Suppressor macrophage treated with lipopolysaccharide for 4 hours (primary cell): ENCODE data around the gene GHR.

Experiments used
- DNase-seq: peaks from one replicate; pipeline ENCODE4 v3.0.0-alpha.2; 2020

Gene GHR

DNA sequence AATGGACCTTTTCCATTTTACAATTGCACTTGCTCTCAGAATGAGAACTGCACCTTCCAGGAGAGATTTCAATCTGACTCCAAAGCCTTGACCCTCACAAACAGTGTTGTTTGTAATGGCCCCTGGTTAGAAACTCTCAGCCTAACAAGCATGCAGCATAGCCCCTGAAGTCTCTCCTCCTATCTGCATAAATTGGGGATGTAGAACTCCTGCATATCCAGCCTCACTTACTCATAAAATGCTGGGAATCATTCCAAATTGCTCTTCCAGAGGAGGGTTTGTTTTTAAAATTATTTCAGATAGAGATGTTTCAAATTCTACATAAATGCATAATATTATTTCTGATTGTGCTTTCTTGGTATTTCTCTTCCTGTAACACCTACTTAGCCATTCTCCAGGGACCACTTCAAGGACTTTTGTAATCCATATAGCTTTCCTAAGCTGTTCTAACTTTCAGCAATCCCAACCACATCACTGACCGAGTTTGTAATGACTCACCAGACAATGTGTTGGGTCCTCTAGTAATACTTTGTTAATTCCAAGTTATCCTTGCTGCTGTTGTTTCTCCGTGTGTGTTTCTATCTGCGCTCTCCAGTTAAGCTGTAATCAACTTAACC is 189.6 kb downstream of the GHR start:
- no peak for DNase-seq

- DNase-seq = no peak
These were observed 191.3 kb downstream of the GHR start for GRCh38 chr5:42614509-42614908.

- no peak for DNase-seq
These were observed 197.5 kb downstream of the GHR start for GRCh38 chr5:42620579-42621216.

GRCh38 chr5:42621242-42621641 is 198.0 kb downstream of the GHR start:
- no peak for DNase-seq

GRCh38 chr5:42621662-42622061 is 198.4 kb downstream of the GHR start:
- no peak for DNase-seq

- DNase-seq = no peak
These were observed 201.7 kb downstream of the GHR start for GRCh38 chr5:42624912-42625311.

GRCh38 chr5:42626462-42626861 is 203.2 kb downstream of the GHR start:
- DNase-seq = no peak

GRCh38 chr5:42628821-42629220 is 205.6 kb downstream of the GHR start:
- DNase-seq = no peak

GRCh38 chr5:42629284-42629683 is 206.0 kb downstream of the GHR start:
- no peak for DNase-seq

DNA sequence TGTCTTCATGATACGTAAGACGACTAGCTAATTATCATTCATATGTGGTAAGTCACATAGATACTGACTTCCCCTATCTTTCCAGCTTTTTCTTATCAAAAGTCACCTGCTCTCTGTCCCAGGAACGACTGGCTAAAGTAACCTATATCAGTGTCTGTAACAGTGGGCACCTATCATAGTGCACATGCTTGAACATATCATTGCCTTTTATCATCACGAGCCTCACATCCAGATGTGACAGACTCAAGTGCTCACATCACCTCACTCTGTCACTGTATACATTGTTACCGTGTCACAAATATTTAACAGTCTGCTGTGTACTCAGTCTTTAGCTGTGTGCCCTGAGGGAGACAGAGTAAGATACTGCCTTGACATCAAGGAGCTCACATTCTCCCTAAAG is 208.0 kb downstream of the GHR start:
- no peak for DNase-seq

DNA sequence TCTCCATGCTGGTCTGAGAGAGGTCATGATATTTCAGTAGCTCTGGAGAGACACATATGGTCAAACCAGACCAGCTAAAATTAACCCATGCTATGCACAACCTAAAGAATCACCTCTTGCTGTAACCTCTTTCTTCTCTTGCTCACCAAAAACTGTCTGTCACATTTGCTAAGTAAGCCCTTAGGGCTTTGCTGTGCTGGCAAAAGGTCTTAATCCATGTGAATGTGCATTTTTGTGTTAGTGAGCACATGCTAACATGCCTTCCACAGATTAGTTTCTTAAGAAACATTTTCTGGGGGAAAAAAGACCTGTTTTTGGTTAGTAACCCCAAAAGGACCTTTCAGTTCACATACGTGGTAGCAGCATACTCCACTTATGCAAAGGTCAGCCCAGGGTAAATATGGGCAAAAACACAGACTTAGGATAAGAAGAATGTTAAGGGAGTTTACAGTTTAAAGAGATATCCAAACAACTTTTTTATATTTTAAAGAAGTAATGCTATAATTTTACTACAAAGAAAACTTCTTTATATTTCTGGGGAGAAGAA is 209.2 kb downstream of the GHR start:
- DNase-seq = no peak

DNA sequence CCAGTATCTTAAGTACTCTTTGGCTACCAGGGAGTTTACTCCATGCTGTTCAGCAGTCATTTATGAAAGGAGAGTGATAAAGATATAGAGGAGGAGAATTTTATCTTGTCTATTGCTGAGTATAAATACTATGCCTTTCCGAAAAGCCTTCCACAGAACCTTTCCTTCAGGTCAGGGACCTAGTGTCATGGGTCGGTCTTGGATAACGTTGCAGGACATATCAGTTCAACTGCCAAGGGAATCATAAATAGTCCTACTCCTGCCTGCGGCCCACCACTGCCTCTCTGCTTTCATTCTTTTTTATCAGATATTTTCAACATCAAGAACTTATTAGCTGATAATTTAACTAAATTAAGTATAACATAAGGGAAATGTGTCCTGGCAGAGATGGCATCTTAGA is 211.3 kb downstream of the GHR start:
- no peak for DNase-seq

DNA sequence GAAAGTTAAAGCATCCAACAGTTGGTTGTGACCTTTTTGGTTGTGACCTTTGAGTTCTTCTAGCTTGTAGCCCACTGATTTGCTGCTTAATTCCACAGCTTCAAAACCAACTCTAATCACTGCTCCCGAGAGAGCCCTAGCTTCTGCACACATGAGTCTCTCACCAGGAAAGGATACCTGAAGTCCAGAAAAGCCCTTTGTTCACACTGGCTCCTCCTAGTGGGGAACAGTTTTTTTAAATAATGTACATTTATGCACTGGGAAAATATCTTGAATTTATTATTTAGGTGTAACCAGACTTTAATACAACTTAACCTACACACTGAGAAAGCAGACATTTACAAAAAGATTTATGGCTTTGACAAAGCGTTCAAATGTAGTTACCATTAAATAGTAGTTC is 213.2 kb downstream of the GHR start:
- no peak for DNase-seq

DNA sequence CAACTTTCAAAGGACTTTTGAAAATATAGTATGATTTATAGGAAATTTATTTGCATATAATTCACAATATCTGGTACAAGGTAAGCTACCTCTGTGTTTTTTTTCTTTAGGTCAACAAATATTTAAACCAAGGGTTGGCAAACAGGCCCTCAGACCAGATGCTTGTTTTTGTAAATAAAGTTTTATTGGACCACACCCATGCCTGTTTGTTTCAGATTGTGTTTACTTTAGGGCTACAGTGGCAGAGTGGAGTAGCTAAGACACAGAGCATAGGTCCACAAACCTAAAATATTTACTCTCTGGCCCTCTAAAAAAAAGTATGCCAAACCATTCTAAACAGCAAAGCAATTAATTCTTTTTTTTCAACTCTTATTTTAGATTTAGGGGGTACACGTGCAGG is 213.7 kb downstream of the GHR start:
- no peak for DNase-seq

DNA sequence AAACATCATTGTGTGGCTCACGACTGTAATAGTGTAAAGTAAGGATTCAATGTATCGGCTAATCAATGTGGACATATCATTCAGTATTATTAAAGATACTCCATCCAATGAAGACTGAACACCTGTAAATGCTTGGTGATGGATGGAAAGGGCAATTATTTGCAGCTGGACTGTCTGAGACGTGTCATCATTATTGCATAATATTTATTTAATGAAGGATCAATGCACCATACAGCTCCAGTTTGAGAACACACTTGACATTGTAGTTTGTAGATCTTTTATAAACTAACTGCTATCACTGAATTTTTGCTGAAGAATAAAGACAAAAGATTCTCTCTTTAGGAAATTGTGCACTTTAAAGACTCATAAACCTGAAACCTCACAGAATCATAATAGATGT is 215.7 kb downstream of the GHR start:
- DNase-seq = no peak

GRCh38 chr5:42640835-42641234 is 217.6 kb downstream of the GHR start:
- no peak for DNase-seq

DNA sequence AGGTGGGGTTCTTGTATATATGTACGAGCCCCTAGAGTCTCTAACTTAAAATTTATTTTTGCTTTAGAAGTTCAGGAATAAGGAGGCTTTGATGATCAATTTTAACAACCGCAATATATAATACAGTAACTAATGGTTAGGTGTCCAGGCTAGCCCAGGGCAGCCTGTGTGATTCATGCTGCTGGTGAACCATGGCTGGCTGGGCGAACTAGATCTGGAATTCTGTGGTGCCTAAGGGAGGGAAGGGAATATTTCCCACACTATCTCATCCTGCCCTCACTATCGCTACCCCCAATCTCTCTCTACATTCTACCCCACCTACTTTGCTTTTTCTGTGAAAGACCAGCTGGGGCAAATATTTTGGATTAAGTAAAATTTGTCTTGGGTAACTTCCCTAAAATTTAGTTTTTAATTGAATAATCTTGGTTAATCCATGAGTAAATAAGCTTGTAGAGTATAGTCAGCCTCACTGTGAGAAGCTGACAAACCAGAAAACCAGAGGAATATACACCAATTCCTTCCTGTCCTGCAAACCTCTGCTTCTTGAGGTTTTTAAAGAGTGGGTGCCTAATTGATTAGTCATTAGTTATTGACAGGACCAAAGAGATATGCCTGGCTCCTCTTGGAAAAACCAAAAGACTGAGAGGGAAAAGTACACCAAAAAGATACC is 218.2 kb downstream of the GHR start:
- DNase-seq = no peak

GRCh38 chr5:42642006-42642405 is 218.8 kb downstream of the GHR start:
- DNase-seq = no peak

- no peak for DNase-seq
These were observed 220.1 kb downstream of the GHR start for GRCh38 chr5:42643360-42643759.

DNA sequence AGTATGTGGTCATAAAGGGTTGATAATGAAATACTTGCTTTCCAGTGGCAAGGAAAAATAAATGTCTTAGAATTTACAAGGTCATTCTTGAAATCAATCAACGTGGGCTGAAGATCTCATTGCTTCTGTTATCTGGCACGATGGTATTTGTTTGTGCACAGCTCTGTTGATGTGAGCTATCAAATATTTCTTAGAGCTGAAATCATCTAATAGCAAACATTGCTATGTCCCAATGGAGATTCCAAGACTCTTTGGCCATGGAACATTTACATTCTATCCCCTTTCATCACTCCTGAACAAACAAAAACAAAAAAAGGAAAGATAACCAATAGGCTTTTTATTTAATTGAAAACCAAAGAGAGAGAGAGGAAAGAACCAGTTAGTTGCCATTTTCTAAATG is 221.9 kb downstream of the GHR start:
- no peak for DNase-seq

DNA sequence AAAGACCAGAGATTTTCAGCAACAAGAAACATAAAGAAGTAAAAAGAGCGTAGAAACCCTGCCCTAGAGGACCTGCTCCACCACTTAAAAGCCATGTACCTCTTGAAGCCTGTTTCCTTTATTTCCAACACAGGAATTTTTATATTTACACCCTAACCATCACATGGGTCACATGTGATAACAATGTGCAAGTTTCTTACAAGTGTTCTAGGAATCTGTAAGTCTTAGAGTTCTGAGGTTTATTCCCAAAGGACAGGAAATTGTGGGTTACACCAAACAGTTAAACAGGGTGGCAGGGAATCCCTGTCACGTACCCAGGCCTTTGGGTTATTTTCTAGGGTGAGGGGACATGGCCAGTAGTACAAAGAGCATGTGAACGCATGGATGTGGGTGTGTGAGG is 224.8 kb downstream of the GHR start:
- DNase-seq = no peak

DNA sequence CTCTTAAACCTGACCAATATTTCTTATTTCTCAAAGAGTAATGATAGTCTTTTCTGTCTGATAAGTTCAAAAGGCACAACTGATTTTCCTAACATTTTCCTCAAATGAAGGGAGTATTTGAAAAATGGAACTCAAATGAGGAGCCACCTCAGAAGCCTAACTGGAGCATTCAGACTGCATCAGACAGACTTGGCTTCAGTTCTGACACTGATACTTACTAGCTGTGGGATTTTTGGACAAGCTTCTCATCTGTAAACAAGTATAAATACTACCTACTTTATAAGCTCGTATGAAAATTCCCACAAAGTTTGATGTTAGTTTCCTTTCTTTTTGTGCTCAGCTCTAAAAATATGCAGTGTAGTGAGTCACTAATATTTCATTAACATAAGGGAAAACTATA is 225.7 kb downstream of the GHR start:
- DNase-seq = no peak

DNA sequence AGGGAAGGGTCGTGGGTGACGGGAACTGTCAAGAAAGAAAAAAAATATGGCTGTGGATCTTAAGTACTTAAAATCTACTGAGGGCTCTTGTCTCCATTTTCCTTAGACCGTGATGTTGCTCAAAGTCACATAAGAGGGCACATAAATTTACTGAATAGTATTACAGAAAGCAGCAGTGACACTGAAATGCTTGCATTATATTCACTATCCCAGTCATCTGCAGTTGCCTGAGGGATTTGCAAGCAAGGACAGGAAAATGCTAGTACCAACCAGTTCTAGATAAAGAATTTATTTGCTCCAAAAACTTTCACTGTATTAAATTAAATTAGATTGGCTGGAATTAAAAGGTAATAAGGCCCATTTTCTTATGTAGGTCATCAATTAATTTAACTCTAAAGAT is 226.8 kb downstream of the GHR start:
- DNase-seq = no peak

DNA sequence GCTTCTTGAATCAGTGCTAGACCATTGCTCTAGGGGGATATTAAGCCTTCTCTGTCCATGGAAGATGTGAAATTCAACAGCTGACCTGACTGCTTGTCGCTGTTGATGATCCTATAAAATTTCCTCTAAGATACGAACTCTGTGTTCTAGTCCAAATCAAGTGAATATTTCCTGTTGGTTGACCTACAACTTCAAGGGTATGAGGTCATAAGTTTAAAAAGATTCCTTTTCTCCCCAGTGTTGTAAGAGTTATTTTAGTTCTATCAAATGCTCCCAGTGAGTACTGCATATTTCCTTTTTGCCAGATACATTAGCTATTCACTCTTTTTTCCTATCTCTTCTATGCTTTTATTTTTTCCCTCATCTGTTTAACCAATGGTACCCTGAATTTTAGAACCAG is 230.5 kb downstream of the GHR start:
- no peak for DNase-seq
